Endothelial cell of umbilical vein (primary cell): Measurements from ENCODE around the gene RNF157.

ENCODE experiments used
- CTCF ChIP-seq, 2 donors: IDR thresholded peaks; 1 replicate in 1 of 2; 2 replicates in 1 of 2; pipeline ENCODE4 v1.5.1; 2011; ENCODE audit warnings: low read length in 2 of 2, mild to moderate bottlenecking in 2 of 2, moderate library complexity in 2 of 2, control low read depth in 1 of 2, inconsistent platforms in 1 of 2, low read depth in 1 of 2; ENCODE audit not compliant: insufficient read depth in 1 of 2; ENCODE audit errors: extremely low read depth in 1 of 2
- EZH2 ChIP-seq: IDR thresholded peaks from 2 replicates; pipeline ENCODE4 v1.6.1; 2012; ENCODE audit warnings: borderline replicate concordance, low read depth, mild to moderate bottlenecking, moderate library complexity, low read length, inconsistent platforms; ENCODE audit not compliant: severe bottlenecking
- JUN ChIP-seq: IDR thresholded peaks from 2 replicates; pipeline ENCODE4 v1.6.1; 2011; ENCODE audit warnings: borderline replicate concordance, low read depth; ENCODE audit not compliant: insufficient read length, insufficient read depth
- POLR2A ChIP-seq: IDR thresholded peaks from 2 replicates; pipeline ENCODE4 v1.6.1; 2012; ENCODE audit warnings: low read depth, mild to moderate bottlenecking, control low read depth, low read length
- POLR2AphosphoS5 ChIP-seq: IDR thresholded peaks from 2 replicates; pipeline ENCODE4 v1.6.1; 2012; ENCODE audit warnings: low read depth, mild to moderate bottlenecking, control low read depth, low read length, moderate library complexity; ENCODE audit not compliant: insufficient read depth

GRCh38 chr17:76163919-76164318 is 76.4 kb downstream of the RNF157 start:
- TF ChIP-seq POLR2A (no peak), CTCF (IDR thresholded peaks at IDR 0.05; ENCODE audit: extremely low read depth in 1 of 2, insufficient read depth in 1 of 2, low read depth in 1 of 2, low read length in 2 of 2) (no peak), POLR2AphosphoS5 (no peak), EZH2 (no peak), JUN (no peak)
